Mesendoderm (in vitro differentiated cells): Measurements from ENCODE around the gene GDPD1.

Experiments used
- DNase-seq: peaks from one replicate; pipeline ENCODE4 v3.0.0; 2013
- H2AK5ac ChIP-seq: 2 replicates; pipeline ENCODE4 v1.6.1; 2013; ENCODE audit warnings: low read length, inconsistent platforms
- H2BK120ac ChIP-seq: 2 replicates; pipeline ENCODE4 v1.6.1; 2013; ENCODE audit warnings: low read depth, mild to moderate bottlenecking, low read length, moderate library complexity, mixed read lengths
- H2BK15ac ChIP-seq: replicated peaks from 2 replicates; pipeline ENCODE4 v1.6.1; 2013; ENCODE audit warnings: low read depth, mild to moderate bottlenecking, moderate library complexity
- H2BK5ac ChIP-seq: 2 replicates; pipeline ENCODE4 v1.6.1; 2013; ENCODE audit warnings: low read length, inconsistent platforms
- H3K18ac ChIP-seq: 2 replicates; pipeline ENCODE4 v1.6.1; 2013; ENCODE audit warnings: mild to moderate bottlenecking, low read length, mixed read lengths
- H3K23ac ChIP-seq: one replicate; pipeline ENCODE4 v1.6.1; 2013; ENCODE audit warnings: low read length
- H3K27ac ChIP-seq: 2 replicates; pipeline ENCODE4 v1.5.1; 2013; ENCODE audit warnings: low read depth, mild to moderate bottlenecking, inconsistent platforms, low read length, moderate library complexity
- H3K27me3 ChIP-seq: 2 replicates; pipeline ENCODE4 v1.6.1; 2013; ENCODE audit warnings: low read length, control low read depth, mild to moderate bottlenecking, inconsistent platforms; ENCODE audit not compliant: insufficient read depth, poor library complexity
- H3K36me3 ChIP-seq: 2 replicates; pipeline ENCODE4 v1.6.1; 2013; ENCODE audit warnings: low read length, inconsistent platforms; ENCODE audit not compliant: control insufficient read depth, insufficient read depth
- H3K4ac ChIP-seq: one replicate; pipeline ENCODE4 v1.6.1; 2013; ENCODE audit warnings: low read depth, mild to moderate bottlenecking, low read length, moderate library complexity
- H3K4me1 ChIP-seq: 2 replicates; pipeline ENCODE4 v1.6.1; 2013; ENCODE audit warnings: low read depth, low read length, inconsistent platforms; ENCODE audit not compliant: control insufficient read depth
- H3K4me2 ChIP-seq: 2 replicates; pipeline ENCODE4 v1.6.1; 2013; ENCODE audit warnings: low read length
- H3K4me3 ChIP-seq: 2 replicates; pipeline ENCODE4 v1.5.1; 2013; ENCODE audit warnings: mild to moderate bottlenecking, low read length
- H3K56ac ChIP-seq: one replicate; pipeline ENCODE4 v1.6.1; 2013; ENCODE audit warnings: low read length
- H3K79me1 ChIP-seq: 2 replicates; pipeline ENCODE4 v1.6.1; 2013; ENCODE audit warnings: low read length, inconsistent platforms
- H3K79me2 ChIP-seq: 2 replicates; pipeline ENCODE4 v1.6.1; 2013; ENCODE audit warnings: mild to moderate bottlenecking, low read length; ENCODE audit not compliant: control insufficient read depth, insufficient read depth
- H3K9ac ChIP-seq: 2 replicates; pipeline ENCODE4 v1.6.1; 2013; ENCODE audit warnings: low read length, inconsistent platforms
- H4K5ac ChIP-seq: one replicate; pipeline ENCODE4 v1.6.1; 2013; ENCODE audit warnings: low read length
- H4K8ac ChIP-seq: one replicate; pipeline ENCODE4 v1.6.1; 2013; ENCODE audit warnings: low read depth, mild to moderate bottlenecking, control low read depth, low read length, moderate library complexity
- WGBS: extraction: QIAGEN DNeasy Blood & Tissue Kit; methylation state at CpG from one replicate; pipeline ENCODE4 v1.1.7; 2013; ENCODE audit warnings: low lambda C conversion rate, missing lambda C conversion rate; ENCODE audit not compliant: insufficient coverage; ENCODE audit errors: extremely low coverage; 5-methylcytosine and 5-hydroxymethylcytosine counted together

The GDPD1 gene

GRCh38 chr17:59277031-59277430 lies 56.7 kb downstream of the GDPD1 start:
- H4K8ac ChIP-seq, result no peak overlapping the region
- WGBS, result no CpG with 5 or more reads among the region's 4 CpGs

DNA sequence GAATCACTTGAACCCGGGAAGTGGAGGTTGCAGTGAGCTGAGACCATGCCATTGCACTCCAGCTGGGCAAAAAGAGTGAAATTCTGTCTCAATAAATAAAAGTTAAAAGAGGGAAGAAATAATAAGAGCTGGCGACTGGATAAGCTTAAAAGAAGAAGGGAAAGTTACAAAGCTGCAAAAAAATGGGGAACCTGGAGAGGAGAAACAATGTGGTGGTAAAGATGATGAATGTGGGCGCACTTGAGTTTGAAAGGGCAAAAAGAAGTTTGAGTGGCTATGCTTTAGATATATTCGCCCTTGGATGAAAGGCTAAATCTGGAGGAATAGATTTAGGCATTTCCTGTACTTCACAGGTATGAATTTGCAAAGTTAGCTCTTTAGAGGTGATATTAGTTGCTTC lies 58.1 kb downstream of the GDPD1 start:
- Histone ChIP-seq H3K4ac (no peak overlapping the region), H2BK5ac (no peak overlapping the region), H3K56ac (no peak overlapping the region), H3K4me2 (no peak overlapping the region), H3K27me3 (no peaks in the 10 kb centered on the region), H3K9ac (no peak overlapping the region), H2AK5ac (no peak overlapping the region), H3K27ac (no peak overlapping the region), H4K8ac (no peak overlapping the region), H3K18ac (no peak overlapping the region), H2BK15ac (no peak overlapping the region), H3K23ac (no peak overlapping the region), H4K5ac (no peak overlapping the region), H2BK120ac (no peak overlapping the region), H3K4me3 (no peak overlapping the region), H3K36me3 (no peaks in the 10 kb centered on the region), H3K79me2 (no peaks in the 10 kb centered on the region), H3K79me1 (no peaks in the 10 kb centered on the region), H3K4me1 (no peaks in the 10 kb centered on the region)
- DNase-seq, result no peak
- no CpG with 5 or more reads among the region's 4 CpGs for WGBS

More at GRCh38 chr17:59277031-59277430, 56.7 kb downstream of the GDPD1 start:
- Histone ChIP-seq H2BK15ac (no peak overlapping the region), H3K56ac (no peak overlapping the region), H3K4me1 (no peaks in the 10 kb centered on the region), H3K23ac (no peak overlapping the region), H3K4ac (no peak overlapping the region), H3K9ac (no peak overlapping the region), H2BK120ac (no peak overlapping the region), H3K27me3 (no peaks in the 10 kb centered on the region), H3K4me3 (no peak overlapping the region), H3K4me2 (no peak overlapping the region), H2BK5ac (no peak overlapping the region), H2AK5ac (no peak overlapping the region), H3K18ac (no peak overlapping the region), H3K36me3 (no peaks in the 10 kb centered on the region), H4K5ac (no peak overlapping the region), H3K79me2 (no peaks in the 10 kb centered on the region), H3K79me1 (no peaks in the 10 kb centered on the region), H3K27ac (no peak overlapping the region)
- DNase-seq, result no peak

DNA sequence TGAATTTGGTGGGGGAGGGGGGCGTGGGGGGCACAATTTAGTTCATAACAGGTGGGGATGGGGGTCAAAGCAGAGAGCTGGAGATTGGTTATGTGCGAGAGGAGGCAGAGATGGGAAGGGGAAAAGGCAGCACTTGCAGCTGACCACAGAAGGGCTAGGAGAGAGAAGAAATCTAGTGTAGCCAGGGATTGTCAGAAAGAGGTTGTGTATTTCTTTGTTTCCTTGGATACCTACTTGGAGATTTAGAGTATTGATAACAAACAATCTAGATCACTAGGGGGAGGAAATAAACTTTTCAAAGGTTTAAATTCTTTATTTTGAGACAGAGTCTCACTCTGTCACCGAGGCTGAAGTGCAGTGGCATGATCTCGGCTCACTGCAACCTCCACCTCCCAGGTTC lies 64.0 kb downstream of the GDPD1 start:
- WGBS, result no CpG with 5 or more reads among the region's 4 CpGs
- DNase-seq, result peak; percentile 26
- no peak overlapping the region for H3K9ac ChIP-seq

DNA sequence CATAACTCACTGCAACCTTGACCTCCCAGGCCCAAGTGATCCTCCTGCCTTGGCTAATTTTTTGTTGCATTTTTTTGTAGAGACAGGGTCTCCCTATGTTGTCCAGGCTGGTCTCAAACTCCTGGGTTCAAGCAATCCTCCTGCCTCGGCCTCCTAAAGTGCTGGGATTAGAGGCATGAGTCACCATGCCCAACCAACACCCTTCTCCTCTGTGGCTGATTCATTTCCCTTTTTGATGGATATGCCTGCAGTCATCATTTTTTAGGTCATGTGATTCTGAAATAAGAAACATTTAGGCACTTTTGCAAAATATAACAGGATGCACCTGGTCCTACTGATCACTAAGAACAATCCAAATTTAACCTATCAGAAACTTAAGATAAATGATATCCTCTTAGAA lies 67.1 kb downstream of the GDPD1 start:
- Histone ChIP-seq H4K5ac (no peak overlapping the region), H3K23ac (no peak overlapping the region), H3K56ac (no peak overlapping the region), H2AK5ac (no peak overlapping the region), H3K79me2 (no peaks in the 10 kb centered on the region), H3K27ac (no peak overlapping the region), H3K4me1 (peaks cover 4% of the 10 kb centered on the region), H3K18ac (no peak overlapping the region), H2BK5ac (no peak overlapping the region), H3K36me3 (no peaks in the 10 kb centered on the region), H3K79me1 (no peaks in the 10 kb centered on the region), H2BK15ac (no peak overlapping the region), H3K4me3 (no peak overlapping the region), H2BK120ac (no peak overlapping the region), H3K4ac (no peak overlapping the region), H3K9ac (no peak overlapping the region), H3K4me2 (no peak overlapping the region), H4K8ac (no peak overlapping the region), H3K27me3 (no peaks in the 10 kb centered on the region)
- no peak for DNase-seq
- no CpG with 5 or more reads among the region's 1 CpG for WGBS

More for the DNA sequence above, 64.0 kb downstream of the GDPD1 start:
- H3K18ac ChIP-seq, result no peak overlapping the region
- H3K4me2 ChIP-seq, result no peak overlapping the region
- H4K5ac ChIP-seq, result no peak overlapping the region
- H2BK5ac ChIP-seq, result no peak overlapping the region
- H2BK120ac ChIP-seq, result no peak overlapping the region
- no peaks in the 10 kb centered on the region for H3K36me3 ChIP-seq
- H3K56ac ChIP-seq, result no peak overlapping the region
- no peaks in the 10 kb centered on the region for H3K27me3 ChIP-seq
- no peak overlapping the region for H4K8ac ChIP-seq
- no peaks in the 10 kb centered on the region for H3K79me1 ChIP-seq
- no peak overlapping the region for H3K4me3 ChIP-seq
- no peak overlapping the region for H2BK15ac ChIP-seq
- no peaks in the 10 kb centered on the region for H3K4me1 ChIP-seq
- H2AK5ac ChIP-seq, result no peak overlapping the region
- H3K27ac ChIP-seq, result no peak overlapping the region
- H3K79me2 ChIP-seq, result no peaks in the 10 kb centered on the region
- no peak overlapping the region for H3K4ac ChIP-seq
- H3K23ac ChIP-seq, result no peak overlapping the region

- Histone ChIP-seq H3K4me2 (no peak overlapping the region), H4K8ac (no peak overlapping the region), H3K36me3 (no peaks in the 10 kb centered on the region), H3K4me3 (no peak overlapping the region), H3K9ac (no peak overlapping the region), H2BK120ac (no peak overlapping the region), H2BK15ac (no peak overlapping the region), H4K5ac (no peak overlapping the region), H3K27ac (no peak overlapping the region), H3K56ac (no peak overlapping the region), H3K27me3 (no peaks in the 10 kb centered on the region), H3K23ac (no peak overlapping the region), H3K4me1 (peaks cover 4% of the 10 kb centered on the region), H3K79me2 (no peaks in the 10 kb centered on the region), H3K18ac (no peak overlapping the region), H3K4ac (no peak overlapping the region), H2BK5ac (no peak overlapping the region), H2AK5ac (no peak overlapping the region), H3K79me1 (no peaks in the 10 kb centered on the region)
- no peak for DNase-seq
- WGBS, result no CpG with 5 or more reads among the region's 3 CpGs
These were observed 67.6 kb downstream of the GDPD1 start for GRCh38 chr17:59287891-59288290.

DNA sequence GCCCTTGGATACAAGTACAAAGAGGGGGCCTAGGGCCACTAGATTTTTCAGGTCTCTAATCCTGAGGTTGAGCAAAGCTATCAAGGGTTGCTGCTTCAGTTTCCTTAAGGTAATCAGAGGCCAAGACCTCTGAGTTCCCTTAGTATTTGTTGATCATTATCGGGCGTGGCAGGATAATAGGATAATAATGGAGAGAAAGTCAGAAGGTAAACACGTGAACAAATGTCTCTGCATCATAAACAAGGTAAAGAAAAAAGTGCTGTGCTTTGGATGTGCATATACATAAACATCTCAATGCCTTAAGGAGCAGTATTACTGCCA lies 69.6 kb downstream of the GDPD1 start:
- Histone ChIP-seq H3K36me3 (no peaks in the 10 kb centered on the region), H3K56ac (no peak overlapping the region), H3K4me2 (no peak overlapping the region), H3K4me3 (no peak overlapping the region), H4K8ac (no peak overlapping the region), H3K79me1 (no peaks in the 10 kb centered on the region), H3K4me1 (peaks cover 4% of the 10 kb centered on the region), H2BK15ac (no peak overlapping the region), H3K27ac (no peak overlapping the region), H3K27me3 (no peaks in the 10 kb centered on the region), H4K5ac (no peak overlapping the region), H2BK5ac (no peak overlapping the region), H2BK120ac (no peak overlapping the region), H3K23ac (no peak overlapping the region), H3K18ac (peak overlapping the region; percentile 64), H3K9ac (no peak overlapping the region), H3K79me2 (no peaks in the 10 kb centered on the region), H2AK5ac (no peak overlapping the region), H3K4ac (no peak overlapping the region)
- WGBS, result no CpG with 5 or more reads among the region's 3 CpGs
- peak; percentile 54 for DNase-seq
